ENCODE measurements around the gene SPDL1. TPM values are rescaled to one million over a fixed set of nuclear protein-coding genes. Genes with fewer than 3 reads are reported as not detected.

SPDL1 gene
- total and polyA plus RNA-seq, 7 experiments from 2014 or later, result 6.6 to 27.2 (median 11.1) TPM

GRCh38 chr5:169566202-169566601 is 17.4 kb upstream of the SPDL1 start:
- Histone ChIP-seq H3K4me1 (ENCODE audit: control insufficient read depth in 2 of 2, insufficient read depth in 2 of 2, low read length in 2 of 2) (no peaks in the 10 kb centered on the region), H3K9me3 (ENCODE audit: control insufficient read depth in 2 of 3, low read length in 3 of 3) (no peaks in the 10 kb centered on the region), H3K27me3 (ENCODE audit: control insufficient read depth in 2 of 2, insufficient read depth in 2 of 2, low read length in 2 of 2) (no peaks in the 10 kb centered on the region), H3K4me3 (ENCODE audit: low read length) (no peak overlapping the region), H3K36me3 (ENCODE audit: control insufficient read depth in 2 of 3, insufficient read depth in 3 of 3, low read length in 3 of 3) (no peaks in the 10 kb centered on the region), H3K27ac (ENCODE audit: low read depth, low read length) (no peak overlapping the region)
- ATAC-seq (no peak), DNase-seq (no peak)
- Mint-ChIP-seq H3K27ac (no peak overlapping the region), H3K4me3 (no peak overlapping the region), H3K4me1 (peaks cover 0 to 3% (median 0%) of the 10 kb centered on the region in 7 donors), H3K27me3 (peaks cover 38 to 66% (median 62%) of the 10 kb centered on the region in 5 donors), H3K9me3 (peaks cover 0 to 3% (median 0%) of the 10 kb centered on the region in 11 donors), H3K36me3 (no peaks in the 10 kb centered on the region)
- intact Hi-C loops (cut with micrococcal nuclease), result no loop called here
- ChIA-PET POLR2A (no interaction called here), CTCF (no interaction called here)

DNA sequence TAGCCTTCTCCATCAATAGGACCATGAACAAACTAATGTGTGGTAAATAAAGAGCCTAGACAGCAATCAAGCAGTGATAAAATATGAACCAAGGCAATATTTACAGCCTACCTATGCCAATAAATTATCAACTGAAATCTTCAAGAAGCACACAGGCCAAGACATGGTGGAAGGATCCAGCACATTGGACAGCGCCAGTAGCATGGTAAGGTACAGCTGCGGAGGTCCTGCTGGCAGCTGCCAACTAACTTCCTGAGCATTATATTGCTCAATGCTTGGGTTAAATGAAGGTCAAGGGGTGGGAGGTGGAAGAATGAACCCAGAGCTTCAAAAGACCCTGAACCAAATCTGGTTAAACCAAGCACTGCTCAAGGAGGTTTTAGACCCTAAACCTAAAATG is 16.5 kb upstream of the SPDL1 start:
- H3K27ac ChIP-seq (ENCODE audit: low read depth, low read length), result no peak overlapping the region
- no peak for DNase-seq
- Mint-ChIP-seq H3K27ac (no peak overlapping the region), H3K9me3 (peaks cover 0 to 3% (median 0%) of the 10 kb centered on the region in 11 donors), H3K27me3 (peaks cover 35 to 65% (median 55%) of the 10 kb centered on the region in 5 donors), H3K36me3 (no peaks in the 10 kb centered on the region), H3K4me3 (no peak overlapping the region), H3K4me1 (peaks cover 0 to 3% (median 0%) of the 10 kb centered on the region in 7 donors)
- intact Hi-C loops (cut with micrococcal nuclease), result no loop called here
- H3K36me3 ChIP-seq (ENCODE audit: control insufficient read depth in 2 of 3, insufficient read depth in 3 of 3, low read length in 3 of 3), result no peaks in the 10 kb centered on the region
- H3K4me1 ChIP-seq (ENCODE audit: control insufficient read depth in 2 of 2, insufficient read depth in 2 of 2, low read length in 2 of 2), result no peaks in the 10 kb centered on the region
- CTCF ChIA-PET, result no interaction called here
- H3K27me3 ChIP-seq (ENCODE audit: control insufficient read depth in 2 of 2, insufficient read depth in 2 of 2, low read length in 2 of 2), result no peaks in the 10 kb centered on the region
- no peak overlapping the region for H3K4me3 ChIP-seq (ENCODE audit: low read length)
- POLR2A ChIA-PET, result no interaction called here
- ATAC-seq, result no peak
- H3K9me3 ChIP-seq (ENCODE audit: control insufficient read depth in 2 of 3, low read length in 3 of 3), result no peaks in the 10 kb centered on the region

DNA sequence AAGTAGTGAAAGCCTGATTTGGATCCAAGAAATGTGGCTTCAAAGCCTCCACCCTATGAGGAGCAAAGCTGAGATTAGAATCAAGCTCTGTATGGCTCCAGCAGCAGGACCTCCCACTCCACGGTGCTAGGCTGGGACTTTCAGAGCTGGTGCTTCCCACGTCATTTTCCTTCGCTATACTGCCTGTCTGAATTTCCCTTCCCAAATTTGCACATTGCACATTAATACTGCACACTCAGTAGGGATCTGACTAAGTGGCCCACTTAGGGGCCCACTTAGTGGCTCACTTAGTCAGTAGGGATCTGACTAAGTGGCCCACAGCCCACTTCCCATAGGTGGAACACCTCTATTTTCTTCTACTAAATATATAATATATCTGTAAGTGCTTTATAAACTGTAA is 14.1 kb upstream of the SPDL1 start:
- no peak for DNase-seq
- Histone ChIP-seq H3K4me3 (ENCODE audit: low read length) (no peak overlapping the region), H3K27me3 (ENCODE audit: control insufficient read depth in 2 of 2, insufficient read depth in 2 of 2, low read length in 2 of 2) (no peaks in the 10 kb centered on the region), H3K4me1 (ENCODE audit: control insufficient read depth in 2 of 2, insufficient read depth in 2 of 2, low read length in 2 of 2) (no peaks in the 10 kb centered on the region), H3K27ac (ENCODE audit: low read depth, low read length) (no peak overlapping the region), H3K36me3 (ENCODE audit: control insufficient read depth in 2 of 3, insufficient read depth in 3 of 3, low read length in 3 of 3) (no peaks in the 10 kb centered on the region), H3K9me3 (ENCODE audit: control insufficient read depth in 2 of 3, low read length in 3 of 3) (no peaks in the 10 kb centered on the region)
- ATAC-seq, result no peak
- intact Hi-C loops (cut with micrococcal nuclease), result no loop called here
- no peak overlapping the region for H3K27ac Mint-ChIP-seq
- no peaks in the 10 kb centered on the region for H3K36me3 Mint-ChIP-seq
- H3K4me1 Mint-ChIP-seq, result peaks cover 0 to 3% (median 0%) of the 10 kb centered on the region in 7 donors
- peaks cover 0 to 3% (median 0%) of the 10 kb centered on the region in 11 donors for H3K9me3 Mint-ChIP-seq
- CTCF ChIA-PET, result no interaction called here
- POLR2A ChIA-PET, result no interaction called here
- H3K4me3 Mint-ChIP-seq, result no peak overlapping the region
- peaks cover 39 to 63% (median 48%) of the 10 kb centered on the region in 5 donors for H3K27me3 Mint-ChIP-seq

DNA sequence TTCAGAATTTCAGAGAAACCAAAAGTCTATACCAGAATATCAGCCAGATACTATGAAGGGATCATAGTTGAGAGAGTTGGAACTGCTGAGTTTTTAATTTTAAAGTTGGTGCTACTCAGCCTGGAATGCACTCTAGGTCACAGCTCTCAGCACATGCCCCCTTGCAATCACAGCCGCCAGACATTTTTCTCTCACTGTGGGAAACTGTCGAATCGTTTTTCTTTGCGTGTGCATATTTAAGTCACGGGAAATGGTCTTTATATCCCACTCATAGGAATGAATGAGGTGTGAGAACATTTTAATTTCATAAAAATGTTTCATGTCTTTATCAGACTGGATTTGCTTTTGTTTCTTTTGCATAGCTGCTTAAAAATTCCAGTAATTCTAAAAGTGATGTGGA is 12.2 kb upstream of the SPDL1 start:
- no peaks in the 10 kb centered on the region for H3K36me3 Mint-ChIP-seq
- no peak overlapping the region for H3K4me3 Mint-ChIP-seq

DNA sequence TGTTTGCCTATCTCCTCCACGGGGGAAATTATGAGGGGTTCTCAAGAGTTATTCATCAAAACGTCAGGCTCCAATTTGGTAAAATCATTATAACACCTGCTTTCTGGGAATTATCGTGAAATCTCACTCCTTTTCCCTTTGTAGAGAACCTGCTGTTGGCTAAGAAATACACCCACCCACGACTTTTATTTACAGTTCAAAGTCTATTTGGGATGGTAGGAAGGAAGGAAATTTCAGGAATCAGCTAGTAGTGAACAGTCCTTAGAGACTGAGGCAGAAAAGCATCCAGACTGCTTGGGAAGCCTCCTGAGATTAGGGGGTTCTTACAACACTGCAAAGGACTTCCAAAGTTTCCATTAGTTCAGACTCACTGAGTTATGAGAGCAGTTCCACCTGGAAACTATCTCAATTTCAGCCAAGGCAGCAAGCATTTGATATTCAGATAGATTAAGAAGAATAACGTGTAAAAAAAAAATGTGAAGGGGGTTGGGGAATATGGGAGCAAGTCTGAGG is 9.4 kb upstream of the SPDL1 start:
- ATAC-seq (no peak), DNase-seq (no peak)
- ChIA-PET POLR2A (no interaction called here), CTCF (no interaction called here)
- H3K4me3 ChIP-seq (ENCODE audit: low read length), result no peak overlapping the region
- no peaks in the 10 kb centered on the region for H3K36me3 Mint-ChIP-seq
- H3K27me3 ChIP-seq (ENCODE audit: control insufficient read depth in 2 of 2, insufficient read depth in 2 of 2, low read length in 2 of 2), result no peaks in the 10 kb centered on the region
- H3K4me3 Mint-ChIP-seq, result no peak overlapping the region
- intact Hi-C loops (cut with micrococcal nuclease), result no loop called here
- H3K4me1 ChIP-seq (ENCODE audit: control insufficient read depth in 2 of 2, insufficient read depth in 2 of 2, low read length in 2 of 2), result no peaks in the 10 kb centered on the region
- H3K9me3 ChIP-seq (ENCODE audit: control insufficient read depth in 2 of 3, low read length in 3 of 3), result no peaks in the 10 kb centered on the region
- H3K9me3 Mint-ChIP-seq, result no peaks in the 10 kb centered on the region
- no peaks in the 10 kb centered on the region for H3K36me3 ChIP-seq (ENCODE audit: control insufficient read depth in 2 of 3, insufficient read depth in 3 of 3, low read length in 3 of 3)
- H3K27ac Mint-ChIP-seq, result no peak overlapping the region
- no peak overlapping the region for H3K27ac ChIP-seq (ENCODE audit: low read depth, low read length)
- H3K4me1 Mint-ChIP-seq, result no peaks in the 10 kb centered on the region
- H3K27me3 Mint-ChIP-seq, result peaks cover 32 to 56% (median 41%) of the 10 kb centered on the region in 5 donors

More for the DNA sequence above, 12.2 kb upstream of the SPDL1 start:
- Mint-ChIP-seq H3K9me3 (peaks cover 0 to 3% (median 0%) of the 10 kb centered on the region in 11 donors), H3K4me1 (peaks cover 0 to 2% (median 0%) of the 10 kb centered on the region in 7 donors), H3K27me3 (peaks cover 34 to 61% (median 49%) of the 10 kb centered on the region in 5 donors), H3K27ac (no peak overlapping the region)
- DNase-seq (no peak), ATAC-seq (no peak)
- Histone ChIP-seq H3K9me3 (ENCODE audit: control insufficient read depth in 2 of 3, low read length in 3 of 3) (no peaks in the 10 kb centered on the region), H3K36me3 (ENCODE audit: control insufficient read depth in 2 of 3, insufficient read depth in 3 of 3, low read length in 3 of 3) (no peaks in the 10 kb centered on the region), H3K27ac (ENCODE audit: low read depth, low read length) (no peak overlapping the region), H3K4me1 (ENCODE audit: control insufficient read depth in 2 of 2, insufficient read depth in 2 of 2, low read length in 2 of 2) (no peaks in the 10 kb centered on the region), H3K27me3 (ENCODE audit: control insufficient read depth in 2 of 2, insufficient read depth in 2 of 2, low read length in 2 of 2) (no peaks in the 10 kb centered on the region), H3K4me3 (ENCODE audit: low read length) (no peak overlapping the region)
- intact Hi-C loops (cut with micrococcal nuclease), result no loop called here
- ChIA-PET POLR2A (no interaction called here), CTCF (no interaction called here)

- Histone ChIP-seq H3K4me1 (ENCODE audit: control insufficient read depth in 2 of 2, insufficient read depth in 2 of 2, low read length in 2 of 2) (no peaks in the 10 kb centered on the region), H3K36me3 (ENCODE audit: control insufficient read depth in 2 of 3, insufficient read depth in 3 of 3, low read length in 3 of 3) (no peaks in the 10 kb centered on the region), H3K9me3 (ENCODE audit: control insufficient read depth in 2 of 3, low read length in 3 of 3) (no peaks in the 10 kb centered on the region), H3K27me3 (ENCODE audit: control insufficient read depth in 2 of 2, insufficient read depth in 2 of 2, low read length in 2 of 2) (no peaks in the 10 kb centered on the region), H3K4me3 (ENCODE audit: low read length) (no peak overlapping the region), H3K27ac (ENCODE audit: low read depth, low read length) (no peak overlapping the region)
- Mint-ChIP-seq H3K27me3 (peaks cover 16 to 58% (median 23%) of the 10 kb centered on the region in 5 donors), H3K4me1 (no peaks in the 10 kb centered on the region), H3K4me3 (no peak overlapping the region), H3K9me3 (no peaks in the 10 kb centered on the region), H3K27ac (no peak overlapping the region), H3K36me3 (no peaks in the 10 kb centered on the region)
- intact Hi-C loops (cut with micrococcal nuclease), result no loop called here
- POLR2A ChIA-PET, result no interaction called here
- DNase-seq (no peak), ATAC-seq (no peak)
- CTCF ChIA-PET, result no interaction called here
These were observed 7.4 kb upstream of the SPDL1 start for GRCh38 chr5:169576181-169576598.

- H3K27me3 Mint-ChIP-seq, result peaks cover 12 to 51% (median 16%) of the 10 kb centered on the region in 5 donors
- H3K4me3 Mint-ChIP-seq, result no peak overlapping the region
- H3K4me1 ChIP-seq (ENCODE audit: control insufficient read depth in 2 of 2, insufficient read depth in 2 of 2, low read length in 2 of 2), result no peaks in the 10 kb centered on the region
- no peak overlapping the region for H3K27ac Mint-ChIP-seq
- H3K36me3 Mint-ChIP-seq, result no peaks in the 10 kb centered on the region
- no peak for ATAC-seq
- H3K4me3 ChIP-seq (ENCODE audit: low read length), result no peak overlapping the region
- DNase-seq, result no peak
- POLR2A ChIA-PET, result no interaction called here
- no peak overlapping the region for H3K27ac ChIP-seq (ENCODE audit: low read depth, low read length)
- no peaks in the 10 kb centered on the region for H3K27me3 ChIP-seq (ENCODE audit: control insufficient read depth in 2 of 2, insufficient read depth in 2 of 2, low read length in 2 of 2)
- intact Hi-C loops (cut with micrococcal nuclease), result no loop called here
- CTCF ChIA-PET, result no interaction called here
- peaks cover 0 to 10% (median 5%) of the 10 kb centered on the region in 7 donors for H3K4me1 Mint-ChIP-seq
- H3K9me3 ChIP-seq (ENCODE audit: control insufficient read depth in 2 of 3, low read length in 3 of 3), result no peaks in the 10 kb centered on the region
- no peaks in the 10 kb centered on the region for H3K9me3 Mint-ChIP-seq
- no peaks in the 10 kb centered on the region for H3K36me3 ChIP-seq (ENCODE audit: control insufficient read depth in 2 of 3, insufficient read depth in 3 of 3, low read length in 3 of 3)
These were observed 5.6 kb upstream of the SPDL1 start for GRCh38 chr5:169577951-169578350.
